ENCODE results near the gene USP15.

- TF ChIP-seq CTCF (IDR thresholded peaks at IDR 0.05) (no peak), POLR2A (IDR thresholded peaks at IDR 0.05) (no peak)
Observed at GRCh38 chr12:62350554-62350953, 90.3 kb downstream of the USP15 start.

Measured in transverse colon (tissue), 3 donors.